ENCODE data around the gene ABCF3.
A peak's percentile ranks its signal among the peaks of the same experiment; 100 is the strongest.

The ABCF3 gene

GRCh38 chr3:184175506-184175905, 10.5 kb upstream of the ABCF3 start (continued):
- TF ChIP-seq ZNF518A (tag by site-specific recombination; conservative IDR thresholded peaks at IDR 0.05; ENCODE audit: low read depth) (no peak), ZNF664 (tag by site-specific recombination; IDR thresholded peaks at IDR 0.05) (no peak), ZNF529 (tag by site-specific recombination; IDR thresholded peaks at IDR 0.05; ENCODE audit: insufficient replicate concordance) (no peak), ZNF280D (tag by site-specific recombination; IDR thresholded peaks at IDR 0.05) (no peak), PRDM10 (tag by site-specific recombination; IDR thresholded peaks at IDR 0.05) (no peak), ZNF660 (tag by site-specific recombination; IDR thresholded peaks at IDR 0.05) (no peak), ZNF10 (tag by site-specific recombination; IDR thresholded peaks at IDR 0.05) (no peak), ZNF112 (tag by site-specific recombination; IDR thresholded peaks at IDR 0.05) (no peak), ZNF624 (tag by site-specific recombination; IDR thresholded peaks at IDR 0.05) (no peak), ZNF223 (tag by site-specific recombination; IDR thresholded peaks at IDR 0.05) (no peak)

GRCh38 chr3:184175981-184176376, 10.0 kb upstream of the ABCF3 start:
- ChIA-PET CTCF (interaction anchor here (0.6 to 0.7 kb wide), 3 partner anchors 44 to 288 kb away, joined by 3 read pairs; no protein-coding TSS in a partner anchor), POLR2A (interaction anchor here (1.0 to 2.4 kb wide), 7 partner anchors 10 to 158 kb away, joined by 3 to 34 read pairs (median 4); partner anchors contain the start of genes ABCC5, ABCF3, DVL3 and EIF2B5)
- TF ChIP-seq BCL11B (tag by site-specific recombination; IDR thresholded peaks at IDR 0.05; ENCODE audit: low read depth): peak; percentile 42; the same call in 1 of the 2 replicates
- TF ChIP-seq ZNF560 (tag by site-specific recombination; IDR thresholded peaks at IDR 0.05; ENCODE audit: borderline replicate concordance): no peak
- Histone ChIP-seq H3K4me1 (ENCODE audit: control insufficient read depth, insufficient read depth, low read length) (peaks cover 3% of the 10 kb centered on the region; the same call in 1 of the 2 replicates), H3K27ac (ENCODE audit: extremely low read depth, low read depth, low read length) (peak overlapping the region; percentile 78), H3K36me3 (ENCODE audit: control insufficient read depth in 2 of 2, insufficient read depth in 1 of 2, low read length in 2 of 2) (peaks cover 4 to 62% of the 10 kb centered on the region in 2 experiments; a peak in 2 of 3 replicates), H3K9me3 (ENCODE audit: control insufficient read depth, insufficient read depth, low read depth, low read length) (no peaks in the 10 kb centered on the region), H3K4me3 (ENCODE audit: low read depth, low read length) (peak overlapping the region; percentile 96)
